OCI-LY7 (cell line): Measurements from ENCODE around the gene PRDM12.

ENCODE experiments used
- EZH2phosphoT487 ChIP-seq: fragments of 200-600 bp; sonication (generic); IDR thresholded peaks from 2 replicates; pipeline ENCODE4 v1.6.1; 2018; ENCODE audit warnings: low read depth, borderline replicate concordance, mild to moderate bottlenecking, mixed run types, antibody characterized with exemption, low read length, moderate library complexity, mixed read lengths
- TF ChIP-seq, protein P1 (sequence below): fragments of 200-600 bp; sonication (generic); conservative IDR thresholded peaks from 2 replicates; pipeline ENCODE4 v1.5.1; 2014; ENCODE audit warnings: mild to moderate bottlenecking, antibody characterized with exemption, low read length, moderate library complexity, mixed read lengths

DNA sequence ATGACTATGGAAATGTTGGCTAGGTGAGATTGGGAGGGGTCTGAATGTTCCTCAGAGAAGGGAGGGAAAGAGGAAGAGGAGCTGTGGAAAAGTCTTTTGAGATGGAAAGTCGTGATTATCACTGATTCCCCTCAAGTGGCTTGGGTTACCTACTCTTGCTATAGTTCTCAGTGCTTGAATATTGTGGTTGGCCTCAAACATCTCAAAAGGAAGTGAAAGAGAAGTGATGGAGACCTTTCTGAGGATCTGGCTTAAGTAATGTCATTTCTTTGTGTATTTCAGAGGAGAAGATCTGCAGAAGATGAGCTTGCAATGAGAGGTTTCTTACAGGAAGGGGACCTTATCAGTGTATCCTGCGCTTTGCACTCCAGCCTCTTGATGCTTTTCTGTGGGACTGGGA is 34.7 kb downstream of the PRDM12 start:
- TF ChIP-seq, protein P1, sequence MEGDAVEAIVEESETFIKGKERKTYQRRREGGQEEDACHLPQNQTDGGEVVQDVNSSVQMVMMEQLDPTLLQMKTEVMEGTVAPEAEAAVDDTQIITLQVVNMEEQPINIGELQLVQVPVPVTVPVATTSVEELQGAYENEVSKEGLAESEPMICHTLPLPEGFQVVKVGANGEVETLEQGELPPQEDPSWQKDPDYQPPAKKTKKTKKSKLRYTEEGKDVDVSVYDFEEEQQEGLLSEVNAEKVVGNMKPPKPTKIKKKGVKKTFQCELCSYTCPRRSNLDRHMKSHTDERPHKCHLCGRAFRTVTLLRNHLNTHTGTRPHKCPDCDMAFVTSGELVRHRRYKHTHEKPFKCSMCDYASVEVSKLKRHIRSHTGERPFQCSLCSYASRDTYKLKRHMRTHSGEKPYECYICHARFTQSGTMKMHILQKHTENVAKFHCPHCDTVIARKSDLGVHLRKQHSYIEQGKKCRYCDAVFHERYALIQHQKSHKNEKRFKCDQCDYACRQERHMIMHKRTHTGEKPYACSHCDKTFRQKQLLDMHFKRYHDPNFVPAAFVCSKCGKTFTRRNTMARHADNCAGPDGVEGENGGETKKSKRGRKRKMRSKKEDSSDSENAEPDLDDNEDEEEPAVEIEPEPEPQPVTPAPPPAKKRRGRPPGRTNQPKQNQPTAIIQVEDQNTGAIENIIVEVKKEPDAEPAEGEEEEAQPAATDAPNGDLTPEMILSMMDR, result no peak
- no peak for TF ChIP-seq EZH2phosphoT487
